HTR-8/SVneo (cell line): ENCODE measurements around the gene SUPT5H.

ENCODE experiments used
- DNase-seq: peaks from one replicate; pipeline ENCODE4 v3.0.0; 2011; ENCODE audit warnings: low spot score, mixed read lengths; ENCODE audit not compliant: insufficient read length
- FAIRE-seq: peaks from 2 replicates; lab custom pipeline; 2011; peaks lifted over from hg19 to GRCh38; lab: Jason Lieb, UNC

The SUPT5H gene

DNA sequence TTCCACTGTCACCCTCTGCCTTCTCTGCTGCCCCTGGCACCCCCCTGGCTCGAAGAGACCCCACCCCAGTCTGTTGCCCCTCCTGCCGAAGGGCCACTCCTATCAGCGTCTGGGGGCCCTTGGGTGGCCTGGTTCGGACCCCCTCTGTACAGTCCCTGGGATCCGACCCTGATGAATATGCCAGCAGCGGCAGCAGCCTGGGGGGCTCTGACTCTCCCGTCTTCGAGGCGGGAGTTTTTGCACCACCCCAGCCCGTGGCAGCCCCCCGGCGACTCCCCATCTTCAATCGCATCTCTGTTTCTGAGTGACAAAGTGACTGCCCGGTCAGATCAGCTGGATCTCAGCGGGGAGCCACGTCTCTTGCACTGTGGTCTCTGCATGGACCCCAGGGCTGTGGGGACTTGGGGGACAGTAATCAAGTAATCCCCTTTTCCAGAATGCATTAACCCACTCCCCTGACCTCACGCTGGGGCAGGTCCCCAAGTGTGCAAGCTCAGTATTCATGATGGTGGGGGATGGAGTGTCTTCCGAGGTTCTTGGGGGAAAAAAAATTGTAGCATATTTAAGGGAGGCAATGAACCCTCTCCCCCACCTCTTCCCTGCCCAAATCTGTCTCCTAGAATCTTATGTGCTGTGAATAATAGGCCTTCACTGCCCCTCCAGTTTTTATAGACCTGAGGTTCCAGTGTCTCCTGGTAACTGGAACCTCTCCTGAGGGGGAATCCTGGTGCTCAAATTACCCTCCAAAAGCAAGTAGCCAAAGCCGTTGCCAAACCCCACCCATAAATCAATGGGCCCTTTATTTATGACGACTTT is 36.8 kb upstream of the SUPT5H start:
- FAIRE-seq: no peak
- DNase-seq: no peak

DNA sequence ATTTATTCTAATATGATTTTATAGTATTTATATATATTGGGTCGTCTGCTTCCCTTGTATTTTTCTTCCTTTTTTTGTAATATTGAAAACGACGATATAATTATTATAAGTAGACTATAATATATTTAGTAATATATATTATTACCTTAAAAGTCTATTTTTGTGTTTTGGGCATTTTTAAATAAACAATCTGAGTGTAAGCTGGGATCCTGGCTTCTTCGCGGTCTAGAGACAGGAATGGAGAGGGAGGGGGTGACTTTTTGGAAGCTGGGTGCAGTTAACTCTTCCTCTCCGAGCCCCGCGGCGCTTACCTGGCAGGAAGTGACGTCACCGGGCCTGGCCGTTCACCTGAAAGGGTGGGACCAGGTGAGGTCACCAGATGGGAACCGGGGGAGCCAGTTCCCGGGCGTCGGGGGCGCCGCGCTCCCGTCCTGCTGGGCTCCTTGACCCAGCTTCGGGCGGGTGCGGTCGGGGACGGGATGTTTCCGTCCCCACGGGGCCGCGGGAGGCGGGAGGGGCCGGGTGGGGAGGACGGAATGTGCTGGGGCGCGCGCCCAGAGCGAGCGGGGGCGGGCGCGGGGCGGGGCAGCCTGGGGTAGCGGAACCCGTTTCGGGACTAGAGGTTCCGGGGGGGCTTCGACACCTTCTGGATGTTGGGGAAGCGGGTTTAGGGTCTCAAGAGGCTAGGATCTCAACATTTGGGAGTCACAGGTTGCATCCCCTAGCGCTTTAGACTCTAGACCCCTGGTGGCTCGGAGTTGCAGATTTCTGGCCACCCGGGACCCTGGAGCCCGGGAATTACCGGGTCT is 36.0 kb upstream of the SUPT5H start:
- FAIRE-seq: no peak

DNA sequence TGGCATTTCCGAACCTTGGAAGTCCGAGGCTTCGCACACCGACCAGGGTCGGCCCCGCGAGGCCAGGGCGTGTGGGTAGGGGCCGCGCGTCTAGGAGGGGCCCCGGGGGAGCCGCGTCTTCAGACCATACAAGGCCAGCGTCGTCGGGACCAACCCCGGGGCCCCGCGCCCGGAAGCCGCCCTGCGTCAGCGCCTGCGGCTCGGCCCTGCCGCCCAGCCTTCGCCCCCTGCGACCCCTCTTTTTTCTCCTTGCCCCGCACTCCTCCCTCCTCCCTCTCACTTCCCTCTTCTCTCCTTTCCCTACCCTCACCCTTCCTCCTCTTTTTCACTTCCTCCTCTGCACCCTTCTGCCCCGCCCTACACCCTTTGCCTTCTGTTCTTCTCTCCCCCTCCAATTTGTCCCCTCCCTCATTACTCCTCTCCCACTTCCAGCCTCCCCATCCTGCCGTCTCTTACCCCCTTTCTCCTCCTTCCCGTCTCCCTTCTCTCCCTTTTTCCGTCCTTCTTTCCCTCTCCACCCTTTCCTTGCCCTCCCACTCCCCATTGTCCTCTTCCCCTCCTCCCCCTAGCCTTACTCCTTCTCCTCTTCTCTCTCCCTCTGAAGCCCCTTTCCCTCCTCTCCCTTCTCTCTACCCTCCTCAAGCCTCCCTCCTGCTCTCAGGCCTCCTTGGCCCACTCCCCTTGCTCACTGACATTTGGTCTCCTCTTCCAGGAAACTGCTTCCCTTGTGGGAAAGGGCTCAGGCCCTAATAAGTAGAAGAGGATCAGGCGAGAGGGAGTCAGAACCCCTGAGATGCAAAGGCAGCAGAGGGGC is 35.2 kb upstream of the SUPT5H start:
- no peak for FAIRE-seq
- no peak for DNase-seq

More for the DNA sequence above, 36.0 kb upstream of the SUPT5H start:
- no peak for DNase-seq

DNA sequence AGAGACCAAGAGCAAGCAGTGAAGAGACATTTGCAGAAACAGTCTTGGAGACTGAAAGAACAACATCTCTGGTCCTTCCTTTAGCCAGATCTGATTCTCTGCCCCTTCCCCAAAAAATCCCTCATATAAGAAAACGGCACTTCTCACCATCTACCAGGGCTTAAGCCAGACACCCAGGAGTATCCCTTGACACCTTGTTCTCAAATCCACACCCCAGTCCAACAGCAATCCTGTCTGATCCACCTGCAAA is 34.6 kb upstream of the SUPT5H start:
- FAIRE-seq (no peak), DNase-seq (no peak)

DNA sequence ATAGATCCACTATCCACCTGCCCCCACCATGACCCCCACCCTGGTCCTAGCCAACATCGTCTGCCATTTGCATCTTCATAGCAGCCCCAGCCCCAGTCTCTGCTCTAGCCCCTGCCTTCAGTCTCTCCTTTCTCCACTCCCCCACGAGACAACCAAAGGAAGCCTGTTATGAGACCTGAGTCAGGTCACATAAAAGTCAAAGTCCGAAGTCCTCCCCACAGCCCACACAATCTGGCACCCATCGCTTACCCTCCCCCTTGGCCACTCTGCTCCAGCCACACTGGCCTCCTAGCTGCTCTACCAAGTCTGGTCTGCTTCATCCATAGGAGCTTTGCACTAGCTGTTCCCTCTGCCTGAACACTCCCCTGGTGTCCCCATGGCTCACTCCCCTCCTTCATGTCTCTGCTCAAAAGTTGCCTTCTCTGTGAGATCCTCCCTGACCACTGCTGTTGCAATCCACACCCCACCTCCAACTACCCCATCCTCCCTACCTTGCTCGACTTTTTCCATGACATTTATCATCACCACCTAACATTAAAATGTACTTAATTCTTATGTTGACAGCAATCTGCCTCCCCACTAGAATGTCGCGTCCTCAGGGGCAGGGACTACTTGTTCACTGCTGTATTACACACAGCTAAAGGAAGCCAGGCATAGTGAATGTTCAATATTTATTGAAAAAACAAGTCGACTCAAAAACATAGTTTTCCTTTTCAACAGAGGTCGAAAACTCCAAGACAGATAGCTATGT is 34.1 kb upstream of the SUPT5H start:
- FAIRE-seq (no peak), DNase-seq (no peak)

DNA sequence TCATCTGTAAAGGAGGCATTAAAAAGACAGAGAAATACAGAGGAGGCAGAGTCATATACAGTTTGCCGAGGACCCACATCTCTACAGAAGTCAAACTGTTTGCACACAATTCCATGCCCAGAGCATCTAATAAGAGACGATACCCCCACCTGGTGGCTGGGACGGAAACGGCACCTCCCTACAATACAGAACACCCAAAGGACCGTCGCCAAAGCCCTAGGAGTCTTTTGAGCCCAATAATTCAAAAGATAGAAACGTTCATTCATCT is 33.6 kb upstream of the SUPT5H start:
- DNase-seq (no peak), FAIRE-seq (peak; percentile 42)

DNA sequence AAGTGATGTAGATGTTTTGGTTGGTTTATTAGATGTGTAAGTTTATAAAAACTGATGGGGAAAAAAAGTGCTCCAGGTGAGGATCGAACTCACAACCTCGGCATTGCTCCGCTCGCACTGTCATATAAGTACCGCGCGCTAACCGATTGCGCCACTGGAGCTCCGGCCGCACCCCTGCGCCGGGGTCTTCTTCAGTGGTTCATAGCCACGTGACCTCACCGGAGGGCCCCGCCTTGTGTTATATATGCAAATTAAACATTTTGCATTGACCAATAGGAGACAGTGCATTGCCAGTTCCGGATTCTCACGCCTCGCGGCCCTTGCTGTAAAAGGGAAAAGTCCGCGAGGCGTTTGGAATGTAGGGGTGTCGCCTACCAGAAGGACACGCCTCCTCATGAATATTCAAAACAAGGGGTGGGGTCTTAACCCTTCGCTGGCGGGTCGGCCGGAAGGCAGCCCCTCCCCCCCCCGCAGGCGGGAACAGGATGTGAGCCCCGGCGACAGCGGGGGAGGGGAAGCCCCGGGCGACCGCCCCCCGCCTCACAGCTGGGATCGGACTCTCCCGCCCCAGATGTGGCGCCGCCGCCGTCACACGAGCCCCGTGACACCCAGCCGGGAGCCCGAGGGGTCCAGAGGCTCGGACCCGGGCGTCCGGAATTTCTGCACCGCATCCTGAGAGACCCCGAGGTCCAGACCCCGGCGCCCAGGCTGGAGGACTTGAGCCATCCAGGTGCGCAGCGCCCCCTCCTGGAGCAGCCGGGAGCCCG is 33.1 kb upstream of the SUPT5H start, which contains the start of gene PLEKHG2:
Gene PLEKHG2 (plus strand): TSS at position 570 of the 767 bp plus-strand sequence. CDS start 1,418 bp downstream, outside the sequence.
- DNase-seq (peak; percentile 95), FAIRE-seq (no peak)

DNA sequence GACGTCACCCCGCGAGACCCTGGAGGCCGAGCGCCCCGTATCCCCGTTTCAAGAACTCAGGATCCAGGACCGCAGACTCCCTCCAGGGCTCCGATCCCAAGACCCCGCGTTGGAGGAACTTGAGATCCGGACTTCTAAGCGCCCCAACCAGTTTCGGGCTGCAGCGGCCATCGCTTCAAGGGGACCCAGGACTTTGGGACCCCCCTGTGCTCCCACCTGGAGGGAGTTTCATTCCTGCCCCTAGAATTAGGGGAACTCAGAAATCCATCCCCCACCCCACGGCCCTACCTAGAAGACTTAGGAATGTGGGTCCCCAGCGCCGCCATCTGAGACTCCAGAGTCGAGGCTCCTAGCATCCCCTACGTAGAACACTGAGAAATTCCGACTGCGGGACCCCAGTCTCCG is 32.5 kb upstream of the SUPT5H start:
- no peak for FAIRE-seq
- DNase-seq: no peak

DNA sequence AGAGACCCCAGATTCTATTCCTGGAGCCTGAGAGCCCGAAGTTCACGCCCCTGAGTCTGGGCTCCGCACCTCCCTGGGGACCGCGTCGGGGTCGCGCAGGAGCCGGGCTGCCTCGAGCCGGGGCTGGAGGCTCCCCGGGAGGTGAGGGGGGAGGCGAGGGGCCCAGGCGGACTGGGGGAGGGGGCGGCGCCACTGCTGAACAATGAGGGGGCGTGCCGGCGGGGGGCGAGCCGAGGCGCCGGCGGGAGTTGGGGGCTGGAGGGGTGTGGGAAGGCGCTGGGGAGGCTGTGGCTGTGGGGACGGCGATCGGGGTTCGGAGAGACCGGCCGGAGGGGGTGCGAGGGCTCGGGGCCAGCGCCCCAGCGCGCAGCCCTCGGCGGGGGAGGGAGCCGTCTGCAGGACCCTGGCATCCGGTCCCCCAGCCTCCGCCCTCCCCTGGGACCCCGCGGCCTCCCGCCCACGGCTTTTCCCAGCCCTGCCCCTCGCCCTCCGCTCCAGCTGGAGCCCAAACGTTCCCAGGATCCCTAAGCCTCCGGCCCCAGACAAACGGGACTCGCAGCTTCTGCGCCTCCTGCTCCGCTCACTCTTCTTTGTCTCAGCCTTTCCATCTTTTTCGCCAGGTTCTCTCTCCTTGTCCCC is 32.0 kb upstream of the SUPT5H start:
- DNase-seq: no peak
- FAIRE-seq: no peak

DNA sequence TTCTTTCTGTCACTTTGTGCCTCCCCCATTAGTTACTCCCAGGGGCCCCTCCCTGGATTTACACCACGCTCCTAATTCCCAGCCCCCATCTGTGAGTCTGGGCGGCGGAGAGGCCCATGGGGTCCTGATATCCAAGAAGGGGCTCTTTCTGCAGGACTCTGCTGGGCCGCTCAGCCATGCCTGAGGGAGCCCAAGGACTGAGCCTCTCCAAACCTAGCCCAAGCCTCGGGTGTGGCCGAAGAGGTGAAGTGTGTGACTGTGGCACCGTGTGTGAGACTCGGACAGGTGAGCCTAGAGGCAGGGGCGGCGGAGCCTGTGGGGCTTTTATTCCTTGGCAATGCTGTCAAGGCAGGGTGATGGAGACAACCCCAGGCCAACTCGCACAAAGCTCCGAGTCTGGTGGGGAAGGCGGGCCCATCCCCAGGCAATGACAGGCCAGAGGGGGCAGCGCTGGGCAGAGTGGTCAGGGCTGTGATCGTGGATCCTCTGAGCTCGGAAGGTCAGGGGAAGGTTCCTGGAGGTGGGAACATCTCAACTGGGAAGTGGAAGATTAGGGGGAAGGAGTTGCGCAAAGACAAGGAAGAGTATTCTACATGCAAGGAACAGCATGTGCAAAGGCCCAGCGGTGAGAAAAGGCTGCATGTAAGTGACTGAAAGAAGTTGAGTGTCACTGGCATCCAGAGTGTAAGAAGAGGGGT is 31.3 kb upstream of the SUPT5H start:
- no peak for FAIRE-seq
- DNase-seq: no peak

DNA sequence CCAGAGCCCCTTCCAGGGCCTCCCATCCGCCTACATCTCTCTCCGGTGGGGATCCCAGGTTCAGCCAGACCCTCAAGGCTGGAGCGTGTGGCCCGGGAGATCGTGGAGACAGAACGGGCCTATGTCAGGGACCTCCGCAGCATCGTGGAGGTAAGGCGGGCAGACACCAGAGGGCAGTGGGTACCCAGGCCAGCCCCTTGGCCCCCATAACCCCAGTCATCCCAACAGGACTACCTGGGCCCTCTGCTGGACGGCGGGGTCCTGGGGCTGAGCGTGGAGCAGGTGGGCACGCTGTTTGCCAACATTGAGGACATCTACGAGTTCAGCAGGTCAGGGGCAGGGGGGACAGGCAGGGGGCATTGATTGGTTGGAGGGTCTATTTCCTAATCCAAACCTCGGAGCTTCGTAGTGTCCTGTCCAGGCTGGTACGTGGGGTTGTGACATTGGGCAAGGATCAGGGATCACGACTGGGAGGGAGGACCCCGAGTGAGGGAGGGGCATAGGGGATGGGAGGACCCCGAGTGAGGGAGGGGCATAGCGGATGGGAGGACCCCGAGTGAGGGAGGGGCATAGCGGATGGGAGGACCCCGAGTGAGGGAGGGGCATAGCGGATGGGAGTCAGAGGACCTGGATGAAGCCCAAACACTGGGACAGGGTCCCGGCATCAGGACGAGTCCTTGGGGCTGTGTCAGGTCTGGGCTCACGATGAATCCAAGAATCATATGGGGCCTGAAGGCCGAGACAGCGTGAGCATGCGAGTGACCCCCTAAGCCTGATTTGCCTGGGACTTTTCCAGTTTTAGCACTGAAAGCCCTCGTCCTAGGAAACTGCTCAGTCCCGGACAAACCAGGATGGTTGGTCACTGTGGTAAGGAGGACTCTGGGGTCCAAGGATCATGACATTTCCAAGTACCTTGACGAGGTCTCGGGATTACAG is 30.0 kb upstream of the SUPT5H start:
- no peak for FAIRE-seq

DNA sequence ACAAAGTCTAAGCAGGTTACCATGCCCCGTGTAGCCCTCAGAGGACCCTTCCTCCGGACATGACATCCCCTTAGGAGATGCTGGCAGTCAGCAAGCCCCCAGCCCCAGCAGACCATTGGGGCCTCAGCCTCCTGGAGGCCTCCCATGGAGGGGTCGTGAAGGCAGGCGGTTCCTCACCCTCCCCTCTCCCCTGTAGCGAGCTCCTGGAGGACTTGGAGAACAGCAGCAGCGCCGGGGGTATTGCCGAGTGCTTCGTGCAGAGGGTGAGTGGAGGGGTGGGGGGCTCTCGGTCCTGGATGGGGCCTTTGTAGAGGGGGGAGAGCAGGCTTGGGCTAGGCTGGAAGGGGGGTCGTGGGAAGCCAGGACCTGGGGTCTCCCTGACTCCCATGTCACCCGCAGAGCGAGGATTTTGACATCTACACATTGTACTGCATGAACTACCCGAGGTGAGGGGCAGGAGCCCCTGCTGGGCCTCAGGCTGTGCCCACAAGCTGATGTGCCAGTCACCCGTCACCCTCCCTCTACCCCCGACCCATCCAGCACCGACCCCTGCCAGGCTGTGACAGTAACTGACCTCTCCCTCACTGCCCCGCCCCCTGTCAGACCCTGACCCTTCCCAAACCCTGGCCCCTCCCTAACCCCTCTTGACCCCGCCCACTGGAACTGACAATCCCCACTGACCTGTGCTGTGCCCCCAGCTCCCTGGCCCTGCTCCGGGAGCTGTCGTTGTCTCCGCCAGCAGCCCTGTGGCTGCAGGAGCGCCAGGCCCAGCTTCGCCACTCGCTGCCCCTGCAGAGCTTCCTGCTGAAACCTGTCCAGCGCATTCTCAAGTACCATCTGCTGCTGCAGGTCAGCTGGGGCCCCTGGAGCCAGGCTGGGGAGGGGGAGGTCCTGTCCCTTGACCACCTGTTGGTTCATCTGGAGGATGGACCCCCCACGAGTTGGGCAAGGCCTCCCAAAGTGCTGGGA is 28.9 kb upstream of the SUPT5H start:
- DNase-seq: no peak
- no peak for FAIRE-seq

More for the DNA sequence above, 30.0 kb upstream of the SUPT5H start:
- no peak for DNase-seq

DNA sequence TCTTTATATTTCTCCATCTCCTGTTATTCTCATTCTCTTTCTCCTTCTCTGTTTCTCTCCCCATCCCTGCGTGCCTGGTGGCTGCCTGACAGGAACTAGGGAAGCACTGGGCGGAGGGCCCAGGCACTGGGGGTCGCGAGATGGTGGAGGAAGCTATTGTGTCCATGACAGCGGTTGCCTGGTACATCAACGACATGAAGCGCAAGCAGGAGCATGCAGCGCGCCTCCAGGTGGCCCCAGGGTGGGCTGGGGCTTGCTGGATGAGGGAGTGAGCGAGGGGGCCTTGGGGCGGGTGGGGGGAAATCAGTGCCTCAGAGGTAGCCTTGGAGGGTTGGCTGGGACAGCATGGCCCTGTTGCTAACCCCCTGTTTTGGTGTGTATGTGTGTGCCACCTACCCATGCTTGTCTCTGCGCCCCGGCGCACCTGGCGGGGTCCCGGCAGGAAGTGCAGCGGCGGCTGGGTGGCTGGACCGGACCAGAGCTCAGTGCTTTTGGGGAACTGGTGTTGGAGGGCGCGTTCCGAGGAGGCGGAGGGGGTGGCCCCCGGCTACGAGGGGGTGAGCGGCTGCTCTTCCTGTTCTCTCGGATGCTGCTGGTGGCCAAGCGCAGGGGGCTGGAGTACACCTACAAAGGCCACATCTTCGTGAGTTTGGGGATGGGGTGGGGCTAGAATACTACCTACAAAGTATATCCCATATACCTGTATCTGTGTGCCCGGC is 27.8 kb upstream of the SUPT5H start:
- FAIRE-seq (no peak), DNase-seq (no peak)

DNA sequence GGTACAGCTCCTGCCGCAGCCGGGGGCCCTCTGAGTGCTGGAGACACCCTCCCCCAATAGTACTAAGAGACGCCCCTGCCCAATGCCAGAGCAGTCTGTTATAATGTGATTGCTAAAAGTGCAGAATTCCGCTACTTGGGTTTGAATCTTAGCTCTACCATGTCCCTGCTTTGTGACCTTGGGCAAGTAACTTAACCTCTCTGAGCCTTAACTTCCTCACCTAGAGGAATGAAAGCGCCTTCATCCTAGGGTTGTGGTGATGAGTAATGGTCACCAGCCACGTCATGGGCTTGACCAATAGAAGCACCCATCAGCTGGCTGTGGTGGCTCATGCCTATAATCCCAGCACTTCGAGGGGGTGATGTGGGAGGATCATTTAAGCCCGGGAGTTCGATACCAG is 26.4 kb upstream of the SUPT5H start:
- FAIRE-seq (no peak), DNase-seq (no peak)

DNA sequence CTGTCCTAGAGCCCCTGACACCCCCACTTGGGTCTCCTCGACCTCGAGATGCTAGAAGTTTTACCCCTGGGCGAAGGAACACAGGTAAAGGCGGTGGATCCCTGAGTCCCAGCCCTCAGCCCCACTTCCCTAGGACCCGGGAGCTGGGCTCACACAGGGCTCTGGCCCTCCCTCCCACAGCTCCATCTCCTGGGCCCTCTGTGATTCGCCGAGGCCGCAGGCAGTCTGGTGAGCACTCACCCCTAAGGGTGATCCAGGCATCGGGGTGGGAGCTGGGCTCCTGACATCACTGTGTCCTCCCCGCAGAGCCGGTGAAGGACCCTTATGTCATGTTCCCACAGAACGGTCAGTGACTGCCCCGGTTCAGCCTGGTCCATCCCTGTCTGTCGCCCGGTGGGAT is 24.6 kb upstream of the SUPT5H start:
- DNase-seq (no peak), FAIRE-seq (no peak)

DNA sequence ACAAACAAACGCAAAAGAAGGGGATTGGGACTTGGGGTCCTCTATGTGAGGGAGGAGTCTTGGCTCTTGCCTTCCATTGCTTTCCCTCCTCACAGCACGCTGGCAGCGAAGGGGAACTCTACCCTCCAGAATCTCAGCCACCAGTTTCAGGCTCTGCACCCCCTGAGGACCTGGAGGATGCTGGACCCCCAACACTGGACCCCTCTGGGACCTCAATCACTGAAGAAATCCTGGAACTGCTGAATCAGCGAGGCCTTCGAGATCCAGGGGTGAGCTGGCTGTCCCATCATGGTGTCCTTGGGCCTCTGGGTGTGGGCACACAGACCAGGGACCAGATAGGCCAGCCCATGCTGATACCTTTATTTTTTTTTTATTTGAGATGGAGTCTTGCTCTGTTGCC is 23.4 kb upstream of the SUPT5H start:
- DNase-seq (no peak), FAIRE-seq (no peak)
